Smooth muscle cell of bladder (primary cell): Measurements from ENCODE around the gene VDAC1. TPM values are rescaled to one million over a fixed set of nuclear protein-coding genes. Genes with fewer than 3 reads are reported as not detected.

Source experiments
- total RNA-seq: library from RNA; depleted of rRNA; stranded (reverse); fragments of >200 nt; gene quantifications from 2 replicates; pipeline ENCODE4 v1.2.3, GENCODE V29; 2014

Gene VDAC1
- 293 and 373 TPM in 2 replicates for total RNA-seq

GRCh38 chr5:134004626-134005416, at the start of gene VDAC1:
VDAC1 (minus strand) TSS chr5:134004975; CDS start chr5:133993012, 11,963 bp downstream.

GRCh38 chr5:133968204-133968980, 36.4 kb downstream of the VDAC1 start, which contains the start of gene C5orf15:
C5orf15 (minus strand) TSS chr5:133968625; CDS start chr5:133968584, 41 bp downstream.

Other genes with a start within 250 kb of the VDAC1 start
- gene C5orf15, start 36.4 kb downstream of the VDAC1 start, total RNA-seq: 41.4 and 46.8 TPM in 2 replicates
- 0.28 and 0.55 TPM in 2 replicates for gene TCF7, start 109.7 kb upstream of the VDAC1 start, total RNA-seq
- 233 and 320 TPM in 2 replicates for gene SKP1, start 172.0 kb upstream of the VDAC1 start, total RNA-seq
- 43.4 and 55.8 TPM in 2 replicates for gene PPP2CA, start 221.1 kb upstream of the VDAC1 start, total RNA-seq